AG09309 (cell line): ENCODE data around the gene THSD4.

ENCODE experiments used
- DNase-seq: peaks from one replicate; pipeline ENCODE4 v3.0.0-alpha.2; 2010; ENCODE audit warnings: low read depth
- H3K4me3 ChIP-seq: 2 replicates; pipeline ENCODE4 v1.5.1; 2011; ENCODE audit warnings: mild to moderate bottlenecking, low read depth, low read length, moderate library complexity; ENCODE audit not compliant: control insufficient read depth
- TF ChIP-seq, protein P1 (sequence below): IDR thresholded peaks from 2 replicates; pipeline ENCODE4 v1.5.1; 2011; ENCODE audit warnings: mild to moderate bottlenecking, low read depth, low read length, inconsistent platforms; ENCODE audit not compliant: insufficient read depth, control insufficient read depth; ENCODE audit errors: missing control alignments

THSD4 gene

DNA sequence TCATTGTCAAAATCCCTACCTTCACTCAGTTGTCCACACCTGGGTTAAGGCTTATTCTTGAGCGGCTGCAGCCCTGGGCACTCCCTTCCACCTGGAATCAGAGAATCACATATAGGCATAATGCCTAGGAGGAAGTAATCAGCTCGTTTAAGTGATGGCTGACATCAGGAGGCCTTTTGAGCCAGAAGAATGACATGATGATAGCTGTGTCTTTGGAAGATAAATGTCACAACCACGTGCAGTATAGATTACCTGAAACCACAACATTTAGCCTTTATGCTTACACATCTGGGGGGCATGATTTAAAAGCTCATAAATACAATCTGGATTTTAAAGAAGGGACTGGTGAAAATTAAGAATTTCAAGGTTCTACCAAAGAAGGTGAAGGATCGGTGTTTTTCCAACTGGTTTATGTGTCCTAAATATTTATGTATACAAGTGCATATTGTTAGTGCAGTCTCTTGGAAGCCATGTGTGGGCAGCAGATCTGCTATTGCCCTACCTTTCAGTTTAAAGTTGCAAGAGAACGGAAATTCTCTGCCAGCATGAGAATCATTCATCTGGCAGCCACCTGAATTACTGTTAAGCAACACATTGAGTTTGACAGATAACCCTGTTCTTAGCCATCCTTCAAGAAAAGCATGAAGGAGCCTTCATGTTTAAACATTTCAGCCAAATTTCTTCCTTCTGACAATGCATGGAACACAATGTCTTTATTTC is 531.7 kb downstream of the THSD4 start:
- no peak overlapping the region for H3K4me3 ChIP-seq
- no peak for DNase-seq
- TF ChIP-seq, protein P1, sequence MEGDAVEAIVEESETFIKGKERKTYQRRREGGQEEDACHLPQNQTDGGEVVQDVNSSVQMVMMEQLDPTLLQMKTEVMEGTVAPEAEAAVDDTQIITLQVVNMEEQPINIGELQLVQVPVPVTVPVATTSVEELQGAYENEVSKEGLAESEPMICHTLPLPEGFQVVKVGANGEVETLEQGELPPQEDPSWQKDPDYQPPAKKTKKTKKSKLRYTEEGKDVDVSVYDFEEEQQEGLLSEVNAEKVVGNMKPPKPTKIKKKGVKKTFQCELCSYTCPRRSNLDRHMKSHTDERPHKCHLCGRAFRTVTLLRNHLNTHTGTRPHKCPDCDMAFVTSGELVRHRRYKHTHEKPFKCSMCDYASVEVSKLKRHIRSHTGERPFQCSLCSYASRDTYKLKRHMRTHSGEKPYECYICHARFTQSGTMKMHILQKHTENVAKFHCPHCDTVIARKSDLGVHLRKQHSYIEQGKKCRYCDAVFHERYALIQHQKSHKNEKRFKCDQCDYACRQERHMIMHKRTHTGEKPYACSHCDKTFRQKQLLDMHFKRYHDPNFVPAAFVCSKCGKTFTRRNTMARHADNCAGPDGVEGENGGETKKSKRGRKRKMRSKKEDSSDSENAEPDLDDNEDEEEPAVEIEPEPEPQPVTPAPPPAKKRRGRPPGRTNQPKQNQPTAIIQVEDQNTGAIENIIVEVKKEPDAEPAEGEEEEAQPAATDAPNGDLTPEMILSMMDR, result no peak

- TF ChIP-seq, protein P1, result no peak
- DNase-seq, result no peak
- H3K4me3 ChIP-seq, result no peak overlapping the region
Measured at GRCh38 chr15:71647487-71647808, 532.2 kb downstream of the THSD4 start.

DNA sequence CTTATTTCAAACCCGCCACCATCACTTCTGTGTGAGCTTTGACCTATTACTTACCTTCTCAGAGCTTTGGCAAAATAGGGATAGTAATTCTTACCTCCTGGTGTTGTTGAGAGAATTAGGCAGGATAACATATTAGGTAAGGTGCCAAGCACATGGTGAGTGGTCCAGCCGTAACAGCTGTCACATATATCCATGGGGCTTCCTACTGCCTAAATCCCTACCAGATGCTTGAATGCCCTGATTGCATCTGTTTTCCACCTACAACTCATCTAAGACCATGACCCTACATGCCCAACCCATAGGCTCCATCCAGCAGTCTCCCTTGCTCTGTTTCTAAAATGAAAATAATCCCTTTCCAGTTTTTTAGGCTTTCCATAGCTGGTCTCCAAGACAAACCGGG is 532.8 kb downstream of the THSD4 start:
- TF ChIP-seq, protein P1, result no peak
- DNase-seq, result no peak
- no peak overlapping the region for H3K4me3 ChIP-seq

- no peak for DNase-seq
- TF ChIP-seq, protein P1, result no peak
- H3K4me3 ChIP-seq, result no peak overlapping the region
Measured at GRCh38 chr15:71649894-71650293, 534.6 kb downstream of the THSD4 start.

DNA sequence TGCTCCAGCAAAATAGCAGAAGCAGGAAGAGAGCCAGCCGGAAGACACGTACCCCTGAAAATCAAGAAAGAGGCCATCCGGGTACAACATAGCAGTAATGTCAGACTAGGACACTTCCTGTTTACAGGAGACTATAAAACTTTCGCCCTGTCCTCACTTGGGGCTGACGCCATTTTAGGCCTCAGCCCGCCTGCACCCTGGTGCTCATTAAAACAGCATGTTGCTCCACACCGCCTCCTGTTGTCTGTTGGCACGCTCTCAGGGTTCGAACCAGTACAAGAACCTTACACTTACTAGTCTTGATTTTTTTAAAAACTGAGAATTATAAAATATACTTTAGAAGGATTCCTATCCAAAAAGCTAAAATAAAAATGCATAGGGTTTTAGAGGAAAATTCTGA is 535.3 kb downstream of the THSD4 start:
- TF ChIP-seq, protein P1, result no peak
- DNase-seq, result no peak
- no peak overlapping the region for H3K4me3 ChIP-seq

GRCh38 chr15:71651750-71652186 is 536.5 kb downstream of the THSD4 start:
- H3K4me3 ChIP-seq, result no peak overlapping the region
- DNase-seq, result peak; percentile 80
- TF ChIP-seq, protein P1, result peak; percentile 81
